ENCODE results near the gene PLB1.

PLB1 gene

GRCh38 chr2:28670856-28671255 is 175.0 kb downstream of the PLB1 start:
- no peaks in the 10 kb centered on the region for H3K27me3 ChIP-seq (ENCODE audit: insufficient read depth, low read length, poor library complexity, severe bottlenecking)
- no peak for TF ChIP-seq EZH2phosphoT487 (IDR thresholded peaks at IDR 0.05; ENCODE audit: borderline replicate concordance)
- TF ChIP-seq CTCF (conservative IDR thresholded peaks at IDR 0.05; ENCODE audit: low read length): no peak
- no peaks in the 10 kb centered on the region for H3F3A ChIP-seq (ENCODE audit: low read depth)
- no peaks in the 10 kb centered on the region for H3K4me1 ChIP-seq (ENCODE audit: insufficient read depth, low read length, poor library complexity, severe bottlenecking)
- H4K20me1 ChIP-seq (ENCODE audit: insufficient read depth, low read length, poor library complexity, severe bottlenecking): no peaks in the 10 kb centered on the region
- H3K4me2 ChIP-seq (ENCODE audit: low read depth, low read length, poor library complexity, severe bottlenecking): no peak overlapping the region
- no peaks in the 10 kb centered on the region for H3K9me3 ChIP-seq (ENCODE audit: insufficient read depth, low read depth, low read length)
- no peak overlapping the region for H3K4me3 ChIP-seq (ENCODE audit: low read length, poor library complexity, severe bottlenecking)
- no peaks in the 10 kb centered on the region for H3K36me3 ChIP-seq (ENCODE audit: insufficient read depth, low read length)
- no peak overlapping the region for H2AFZ ChIP-seq (ENCODE audit: low read length)
- no peak overlapping the region for H3K9ac ChIP-seq (ENCODE audit: low read depth, low read length, poor library complexity, severe bottlenecking)
- H3K79me2 ChIP-seq (ENCODE audit: insufficient read depth, low read length): no peaks in the 10 kb centered on the region
- H3K9me2 ChIP-seq (replicated peaks; ENCODE audit: low read depth, low read length): no peaks in the 10 kb centered on the region

- no peaks in the 10 kb centered on the region for H3F3A ChIP-seq (ENCODE audit: low read depth)
- no peak overlapping the region for H3K4me2 ChIP-seq (ENCODE audit: low read depth, low read length, poor library complexity, severe bottlenecking)
- no peaks in the 10 kb centered on the region for H3K4me1 ChIP-seq (ENCODE audit: insufficient read depth, low read length, poor library complexity, severe bottlenecking)
- no peaks in the 10 kb centered on the region for H3K79me2 ChIP-seq (ENCODE audit: insufficient read depth, low read length)
- H3K9me2 ChIP-seq (replicated peaks; ENCODE audit: low read depth, low read length): no peaks in the 10 kb centered on the region
- no peaks in the 10 kb centered on the region for H3K36me3 ChIP-seq (ENCODE audit: insufficient read depth, low read length)
- H2AFZ ChIP-seq (ENCODE audit: low read length): no peak overlapping the region
- no peak overlapping the region for H3K9ac ChIP-seq (ENCODE audit: low read depth, low read length, poor library complexity, severe bottlenecking)
- no peaks in the 10 kb centered on the region for H3K27me3 ChIP-seq (ENCODE audit: insufficient read depth, low read length, poor library complexity, severe bottlenecking)
- H4K20me1 ChIP-seq (ENCODE audit: insufficient read depth, low read length, poor library complexity, severe bottlenecking): no peaks in the 10 kb centered on the region
- H3K4me3 ChIP-seq (ENCODE audit: low read length, poor library complexity, severe bottlenecking): no peak overlapping the region
- TF ChIP-seq EZH2phosphoT487 (IDR thresholded peaks at IDR 0.05; ENCODE audit: borderline replicate concordance) (no peak), CTCF (conservative IDR thresholded peaks at IDR 0.05; ENCODE audit: low read length) (no peak)
- H3K9me3 ChIP-seq (ENCODE audit: insufficient read depth, low read depth, low read length): no peaks in the 10 kb centered on the region
These were observed 177.5 kb downstream of the PLB1 start for GRCh38 chr2:28673338-28673737.

GRCh38 chr2:28674062-28674712 is 178.3 kb downstream of the PLB1 start:
- H3K79me2 ChIP-seq (ENCODE audit: insufficient read depth, low read length): no peaks in the 10 kb centered on the region
- H3K9ac ChIP-seq (ENCODE audit: low read depth, low read length, poor library complexity, severe bottlenecking): no peak overlapping the region
- no peaks in the 10 kb centered on the region for H3K9me2 ChIP-seq (replicated peaks; ENCODE audit: low read depth, low read length)
- H3K4me2 ChIP-seq (ENCODE audit: low read depth, low read length, poor library complexity, severe bottlenecking): no peak overlapping the region
- H3K9me3 ChIP-seq (ENCODE audit: insufficient read depth, low read depth, low read length): no peaks in the 10 kb centered on the region
- H3K4me3 ChIP-seq (ENCODE audit: low read length, poor library complexity, severe bottlenecking): no peak overlapping the region
- H2AFZ ChIP-seq (ENCODE audit: low read length): no peak overlapping the region
- no peaks in the 10 kb centered on the region for H3K27me3 ChIP-seq (ENCODE audit: insufficient read depth, low read length, poor library complexity, severe bottlenecking)
- no peaks in the 10 kb centered on the region for H3F3A ChIP-seq (ENCODE audit: low read depth)
- TF ChIP-seq EZH2phosphoT487 (IDR thresholded peaks at IDR 0.05; ENCODE audit: borderline replicate concordance) (no peak), CTCF (conservative IDR thresholded peaks at IDR 0.05; ENCODE audit: low read length) (no peak)
- no peaks in the 10 kb centered on the region for H3K4me1 ChIP-seq (ENCODE audit: insufficient read depth, low read length, poor library complexity, severe bottlenecking)
- H4K20me1 ChIP-seq (ENCODE audit: insufficient read depth, low read length, poor library complexity, severe bottlenecking): no peaks in the 10 kb centered on the region
- no peaks in the 10 kb centered on the region for H3K36me3 ChIP-seq (ENCODE audit: insufficient read depth, low read length)
